ENCODE results near the gene TMEM187. TPM values are rescaled to one million over a fixed set of nuclear protein-coding genes. Genes with fewer than 3 reads are reported as not detected.

TMEM187 gene
- total and polyA plus RNA-seq, 2 donors (not counting 3 experiments of a cell fraction or from before 2014, with no cell fraction given), result 2.6 to 15.7 TPM

GRCh38 chrX:154016366-154017076 is 44.0 kb downstream of the TMEM187 start:
- ChIA-PET POLR2A (no interaction called here), CTCF (no interaction called here)
- no peak overlapping the region for H3K4me2 ChIP-seq (ENCODE audit: insufficient read depth, low read length)
- H3K36me3 ChIP-seq (ENCODE audit: control insufficient read depth in 2 of 2, extremely low read depth in 1 of 2, insufficient read depth in 2 of 2, low read length in 2 of 2), result peaks cover 0 to 19% of the 10 kb centered on the region in 2 experiments
- no peak for TF ChIP-seq EZH2 (IDR thresholded peaks at IDR 0.05; ENCODE audit: borderline replicate concordance, low read depth, low read length, severe bottlenecking)
- no peak for TF ChIP-seq MAX (IDR thresholded peaks at IDR 0.05; ENCODE audit: insufficient read depth, insufficient read length)
- no peak for TF ChIP-seq POLR2AphosphoS5 (IDR thresholded peaks at IDR 0.05; ENCODE audit: insufficient read depth, low read depth, low read length)
- TF ChIP-seq JUN (IDR thresholded peaks at IDR 0.05; ENCODE audit: borderline replicate concordance, insufficient read depth, insufficient read length, low read depth), result no peak
- TF ChIP-seq CTCF (IDR thresholded peaks at IDR 0.05; ENCODE audit: extremely low read depth in 1 of 2, insufficient read depth in 1 of 2, low read depth in 1 of 2, low read length in 2 of 2), result no peak
- no peak for TF ChIP-seq POLR2A (IDR thresholded peaks at IDR 0.05; ENCODE audit: low read depth, low read length)
- no peak for TF ChIP-seq FOS (IDR thresholded peaks at IDR 0.05; ENCODE audit: borderline replicate concordance, insufficient read depth, low read length)
- TF ChIP-seq MYC (IDR thresholded peaks at IDR 0.05; ENCODE audit: low read depth, low read length), result no peak
- TF ChIP-seq GATA2 (IDR thresholded peaks at IDR 0.05; ENCODE audit: insufficient read depth, insufficient read length, low read depth, low read length), result no peak
- no peak overlapping the region for H3K4me3 ChIP-seq (replicated peaks in 1 of 3; ENCODE audit: insufficient read depth in 1 of 3, low read depth in 1 of 3, low read length in 3 of 3)
- FAIRE-seq (no peak), DNase-seq (ENCODE audit: low read depth, low spot score) (no peak)
- dilution Hi-C loops (cut with MboI; ENCODE audit: extremely low pct_ligation_motif_present, low sequenced_read_pairs), result no loop called here
- intact Hi-C loops (cut with micrococcal nuclease), result no loop called here
- no peak overlapping the region for H2AFZ ChIP-seq (ENCODE audit: low read depth, low read length)
- H3K27me3 ChIP-seq (ENCODE audit: control insufficient read depth in 2 of 2, insufficient read depth in 2 of 2, low read length in 2 of 2), result no peaks in the 10 kb centered on the region
- H3K9me1 ChIP-seq (replicated peaks; ENCODE audit: control insufficient read depth, extremely low read depth, insufficient read depth, low read length), result no peaks in the 10 kb centered on the region
- H3K9ac ChIP-seq (replicated peaks; ENCODE audit: extremely low read depth, insufficient read depth, low read length), result no peak overlapping the region
- no peaks in the 10 kb centered on the region for H3K9me3 ChIP-seq (replicated peaks; ENCODE audit: control insufficient read depth, insufficient read depth, low read length)
- peaks cover 30% of the 10 kb centered on the region for H3K4me1 ChIP-seq (ENCODE audit: control insufficient read depth, extremely low read depth, insufficient read depth, low read length)
- peaks cover 28% of the 10 kb centered on the region for H3K79me2 ChIP-seq (ENCODE audit: control insufficient read depth, insufficient read depth, low read length)
- no peak overlapping the region for H3K27ac ChIP-seq (ENCODE audit: insufficient read depth, low read depth, low read length)
- no peaks in the 10 kb centered on the region for H4K20me1 ChIP-seq (replicated peaks; ENCODE audit: control insufficient read depth, extremely low read depth, insufficient read depth, low read length)
- BruUV-seq (replicated peaks), result no TSS peak

All from endothelial cell of umbilical vein (primary cell).